Thyroid gland (tissue), 4 donors: ENCODE results near the gene IL17RD.

Experiments used
- POLR2A ChIP-seq, 2 donors: fragments of 450-650 bp; IDR thresholded peaks; one replicate each; pipeline ENCODE4 v1.6.1; 2017; ENCODE audit warnings: antibody characterized with exemption in 2 of 2, mild to moderate bottlenecking in 2 of 2, moderate library complexity in 1 of 2
- TF ChIP-seq, protein P1 (sequence below), 6 experiments: fragments of 200-600 bp in 3 of 6; fragments of 450-650 bp in 3 of 6; sonication (generic) in 3 of 6; IDR thresholded peaks; one replicate each; pipeline ENCODE4 v1.5.1; 2016 to 2019; ENCODE audit warnings: antibody characterized with exemption in 6 of 6, mild to moderate bottlenecking in 2 of 6, inconsistent platforms in 1 of 6, moderate library complexity in 1 of 6

DNA sequence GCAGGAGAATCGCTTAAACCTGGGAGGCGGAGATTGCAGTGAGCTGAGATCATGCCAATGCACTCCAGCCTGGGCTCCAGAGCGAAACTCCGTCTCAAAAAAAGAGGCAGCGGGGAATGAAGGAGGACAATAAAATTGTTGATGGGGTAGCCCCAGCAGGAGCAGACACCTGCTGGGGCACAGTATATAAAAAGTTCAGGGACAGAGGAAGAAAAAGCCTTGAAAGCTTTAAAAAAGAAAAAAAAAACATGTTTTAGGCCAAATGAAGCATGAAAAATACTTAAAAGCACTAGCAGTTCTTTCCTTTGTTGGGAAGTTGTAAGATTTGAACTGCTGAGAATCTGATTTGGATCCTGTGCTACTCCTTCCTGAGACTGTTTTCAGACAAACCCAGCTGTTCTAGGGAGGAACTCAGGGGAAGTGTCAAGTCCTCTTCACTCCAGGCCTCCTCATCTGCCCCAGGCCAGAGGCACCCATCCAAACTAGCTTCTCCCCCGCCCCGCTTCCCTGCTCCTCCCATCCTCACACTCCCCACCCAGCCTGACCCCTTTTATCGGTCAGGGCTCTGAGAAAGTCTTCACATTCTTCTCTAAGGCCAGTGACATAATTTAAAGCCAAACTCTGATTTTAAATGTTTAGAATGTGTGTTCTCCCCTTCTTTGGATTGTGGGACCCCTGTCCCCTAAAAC lies 4.9 kb downstream of the IL17RD start:
- TF ChIP-seq, protein P1, sequence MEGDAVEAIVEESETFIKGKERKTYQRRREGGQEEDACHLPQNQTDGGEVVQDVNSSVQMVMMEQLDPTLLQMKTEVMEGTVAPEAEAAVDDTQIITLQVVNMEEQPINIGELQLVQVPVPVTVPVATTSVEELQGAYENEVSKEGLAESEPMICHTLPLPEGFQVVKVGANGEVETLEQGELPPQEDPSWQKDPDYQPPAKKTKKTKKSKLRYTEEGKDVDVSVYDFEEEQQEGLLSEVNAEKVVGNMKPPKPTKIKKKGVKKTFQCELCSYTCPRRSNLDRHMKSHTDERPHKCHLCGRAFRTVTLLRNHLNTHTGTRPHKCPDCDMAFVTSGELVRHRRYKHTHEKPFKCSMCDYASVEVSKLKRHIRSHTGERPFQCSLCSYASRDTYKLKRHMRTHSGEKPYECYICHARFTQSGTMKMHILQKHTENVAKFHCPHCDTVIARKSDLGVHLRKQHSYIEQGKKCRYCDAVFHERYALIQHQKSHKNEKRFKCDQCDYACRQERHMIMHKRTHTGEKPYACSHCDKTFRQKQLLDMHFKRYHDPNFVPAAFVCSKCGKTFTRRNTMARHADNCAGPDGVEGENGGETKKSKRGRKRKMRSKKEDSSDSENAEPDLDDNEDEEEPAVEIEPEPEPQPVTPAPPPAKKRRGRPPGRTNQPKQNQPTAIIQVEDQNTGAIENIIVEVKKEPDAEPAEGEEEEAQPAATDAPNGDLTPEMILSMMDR (IDR thresholded peaks at IDR 0.05) = no peak
- no peak for TF ChIP-seq POLR2A (IDR thresholded peaks at IDR 0.05)
